ENCODE measurements around the gene IL12RB2.

GRCh38 chr1:67394548-67394947 lies 86.9 kb downstream of the IL12RB2 start:
- TF ChIP-seq CTCF (IDR thresholded peaks at IDR 0.05) (no peak), POLR2A (IDR thresholded peaks at IDR 0.05) (no peak)
